GM18907 (cell line): ENCODE results near the gene IFITM5.
A peak's percentile ranks its signal among the peaks of the same experiment; 100 is the strongest.
"Not testable (repeated sequence)": the region's sequence is repeated elsewhere in the genome, so short reads cannot be mapped to it uniquely, and the experiment has no call there.

Source experiments
- ATAC-seq: cut with Tn5 transposase; IDR thresholded peaks from one replicate; pipeline ENCODE4 v1.9.1; 2021; ENCODE audit warnings: mild to moderate bottlenecking, moderate library complexity; ENCODE audit not compliant: unreplicated experiment

The IFITM5 gene

GRCh38 chr11:328516-329100 is 29.3 kb upstream of the IFITM5 start:
- not testable (repeated sequence) for ATAC-seq

GRCh38 chr11:328012-328411 is 28.7 kb upstream of the IFITM5 start:
- no peak for ATAC-seq

GRCh38 chr11:327581-327923 is 28.2 kb upstream of the IFITM5 start:
- ATAC-seq = no peak

GRCh38 chr11:326842-327580 is 27.7 kb upstream of the IFITM5 start:
- ATAC-seq = peak; percentile 56

GRCh38 chr11:326592-326841 is 27.2 kb upstream of the IFITM5 start:
- peak; percentile 3 for ATAC-seq

- ATAC-seq = no peak
These were observed 26.7 kb upstream of the IFITM5 start for GRCh38 chr11:325796-326591.

GRCh38 chr11:324593-325517 is 25.5 kb upstream of the IFITM5 start:
- ATAC-seq = not testable (repeated sequence)

GRCh38 chr11:324156-324555 is 24.8 kb upstream of the IFITM5 start:
- no peak for ATAC-seq

- ATAC-seq = not testable (repeated sequence)
These were observed 20.6 kb upstream of the IFITM5 start for GRCh38 chr11:319888-320273.

- peak; percentile 21 for ATAC-seq
These were observed 20.0 kb upstream of the IFITM5 start for GRCh38 chr11:319121-319887.

GRCh38 chr11:318405-319120 is 19.2 kb upstream of the IFITM5 start:
- ATAC-seq = peak; percentile 41

- peak; percentile 3 for ATAC-seq
These were observed 18.5 kb upstream of the IFITM5 start for GRCh38 chr11:317668-318404.

GRCh38 chr11:316891-317301 is 17.6 kb upstream of the IFITM5 start:
- no peak for ATAC-seq

GRCh38 chr11:316031-316701 is 16.8 kb upstream of the IFITM5 start:
- no peak for ATAC-seq

- no peak for ATAC-seq
These were observed 16.2 kb upstream of the IFITM5 start for GRCh38 chr11:315516-315994.

GRCh38 chr11:315051-315481 is 15.7 kb upstream of the IFITM5 start:
- no peak for ATAC-seq

GRCh38 chr11:314554-314875 is 15.2 kb upstream of the IFITM5 start:
- not testable (repeated sequence) for ATAC-seq

GRCh38 chr11:313787-314553 is 14.6 kb upstream of the IFITM5 start, which contains the start of gene IFITM1:
TSS of gene IFITM1 (plus strand) at chr11:314040. CDS start at chr11:314171, 131 bp downstream.
- no peak for ATAC-seq
